Ramos (cell line): ENCODE measurements around the gene ANKS1A.
"Not testable (repeated sequence)": the region's sequence is repeated elsewhere in the genome, so short reads cannot be mapped to it uniquely, and the experiment has no call there.

Source experiments
- in situ Hi-C: fragments of 300-500 bp; cut with MboI; formaldehyde crosslinking; loops from one replicate; pipeline ENCODE4 v1.14.3; 2022; ENCODE audit warnings: low sequenced_read_pairs; ENCODE audit not compliant: unreplicated experiment

The ANKS1A gene

GRCh38 chr6:34914358-34914757 is 25.3 kb downstream of the ANKS1A start:
- in situ Hi-C loops, result no loop called here

- in situ Hi-C loops, result no loop called here
Observed at GRCh38 chr6:34916348-34916967, 27.4 kb downstream of the ANKS1A start.

DNA sequence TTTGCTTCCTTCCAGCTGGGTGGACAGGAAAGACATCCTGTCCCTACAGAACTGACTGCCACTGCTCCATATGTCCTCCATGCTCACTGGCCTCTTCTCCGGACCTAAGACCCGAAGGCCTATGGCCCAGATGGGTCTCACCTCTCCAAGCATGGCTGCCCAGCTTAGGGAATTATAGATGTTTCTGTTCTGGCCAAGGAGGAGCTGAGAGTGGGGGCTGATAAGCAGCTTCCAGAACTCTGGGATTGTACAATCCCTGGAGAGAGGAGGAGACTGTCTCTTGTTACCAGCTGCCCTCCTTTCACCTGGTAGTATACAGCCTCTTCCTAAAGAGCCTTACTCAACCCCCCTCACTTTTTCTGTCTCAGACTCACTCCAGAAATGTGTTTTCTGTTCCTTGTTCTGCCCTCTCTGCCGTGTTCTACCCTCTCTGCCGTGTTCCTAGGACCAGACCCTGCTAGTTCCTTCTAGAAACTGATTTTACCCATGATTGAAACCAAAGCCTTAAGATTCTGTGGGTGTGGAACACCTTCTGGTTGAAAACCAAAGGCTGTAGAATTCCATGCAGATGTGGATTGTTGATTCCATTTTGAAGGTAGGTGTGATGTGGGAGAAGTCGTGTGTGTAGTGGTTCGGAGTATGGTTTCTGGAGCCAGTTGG is 28.7 kb downstream of the ANKS1A start:
- in situ Hi-C loops, result no loop called here

DNA sequence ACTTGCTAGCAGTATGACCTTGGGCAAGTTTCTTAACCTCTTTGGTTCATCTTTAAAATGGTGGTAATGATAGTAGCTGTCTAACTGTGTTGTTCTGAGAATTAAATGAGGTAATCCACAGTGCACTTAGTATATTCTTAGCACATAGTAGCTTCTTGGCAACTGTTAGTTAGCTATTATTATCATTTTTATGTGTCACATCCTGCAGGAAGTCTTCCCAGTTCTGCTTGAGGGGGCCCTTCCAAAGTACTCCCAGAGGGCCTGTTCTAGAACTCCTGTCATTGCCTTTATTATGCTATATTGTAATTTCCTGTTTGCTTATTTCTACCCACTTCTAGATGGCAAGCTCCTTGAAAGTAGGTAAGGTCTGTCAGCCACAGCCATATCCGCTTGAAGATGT is 30.6 kb downstream of the ANKS1A start:
- in situ Hi-C loops, result no loop called here

GRCh38 chr6:34920097-34920496 is 31.0 kb downstream of the ANKS1A start:
- in situ Hi-C loops, result no loop called here

DNA sequence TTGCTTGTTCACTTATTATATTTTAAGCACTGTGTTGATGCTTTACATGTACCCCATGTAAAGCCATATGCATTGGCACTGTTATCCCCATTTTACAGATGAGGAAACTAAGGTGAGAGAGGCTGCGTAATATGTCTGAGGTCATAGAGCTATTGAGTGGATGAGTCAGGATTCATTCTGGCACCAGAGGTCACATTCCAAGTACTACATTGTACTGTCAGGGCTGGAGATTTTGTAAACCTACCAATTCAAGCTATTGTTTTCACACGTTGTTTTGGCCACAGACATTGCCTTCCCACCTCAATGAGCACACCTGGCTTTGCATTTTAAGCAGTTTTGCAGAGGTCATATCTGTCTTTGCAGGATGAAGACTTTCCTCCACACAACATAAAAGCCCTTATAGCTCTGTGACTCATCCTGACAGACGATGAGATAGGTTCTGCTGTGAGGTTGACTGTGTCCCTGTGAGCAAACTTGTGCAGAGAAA is 33.2 kb downstream of the ANKS1A start:
- in situ Hi-C loops, result no loop called here

DNA sequence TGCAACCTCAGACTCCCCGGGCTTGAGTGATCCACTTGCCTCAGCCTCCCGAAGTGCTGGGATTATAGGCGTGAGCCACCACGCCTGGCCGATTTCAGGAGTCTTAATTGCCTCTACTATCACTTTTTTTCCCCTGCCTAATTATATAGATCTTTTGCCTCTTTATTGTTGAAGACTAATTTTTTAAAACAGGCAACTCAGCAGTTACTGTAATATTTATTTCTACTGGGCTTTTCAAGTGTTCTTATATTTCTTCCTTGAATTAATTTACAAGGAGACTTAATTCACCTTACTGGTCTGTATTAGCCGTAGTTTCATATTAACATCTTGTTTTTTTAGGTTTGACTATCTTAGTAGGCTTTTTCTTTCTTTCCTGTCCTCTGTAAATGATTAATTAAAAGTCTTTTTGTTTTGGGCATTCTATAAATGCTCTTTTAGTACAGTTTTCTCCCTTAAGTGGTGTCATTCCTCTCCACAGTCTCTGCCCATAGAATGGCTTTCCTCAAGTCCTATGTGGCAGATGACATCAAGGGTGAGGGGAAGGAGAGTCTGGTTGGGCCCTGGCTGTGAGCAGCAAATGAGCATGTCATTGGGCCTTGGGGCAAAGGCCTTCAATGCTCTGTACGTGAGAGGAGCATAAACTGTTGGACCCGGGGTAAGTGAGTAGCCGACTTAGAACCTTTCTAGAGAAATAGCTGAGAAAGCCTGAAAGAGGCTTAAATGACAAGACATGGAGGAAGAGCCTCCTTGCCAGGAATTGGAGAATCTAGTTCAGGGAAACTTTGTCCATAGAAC is 36.0 kb downstream of the ANKS1A start:
- in situ Hi-C loops, result no loop called here

- in situ Hi-C loops, result no loop called here
Observed at GRCh38 chr6:34926655-34927054, 37.6 kb downstream of the ANKS1A start.

DNA sequence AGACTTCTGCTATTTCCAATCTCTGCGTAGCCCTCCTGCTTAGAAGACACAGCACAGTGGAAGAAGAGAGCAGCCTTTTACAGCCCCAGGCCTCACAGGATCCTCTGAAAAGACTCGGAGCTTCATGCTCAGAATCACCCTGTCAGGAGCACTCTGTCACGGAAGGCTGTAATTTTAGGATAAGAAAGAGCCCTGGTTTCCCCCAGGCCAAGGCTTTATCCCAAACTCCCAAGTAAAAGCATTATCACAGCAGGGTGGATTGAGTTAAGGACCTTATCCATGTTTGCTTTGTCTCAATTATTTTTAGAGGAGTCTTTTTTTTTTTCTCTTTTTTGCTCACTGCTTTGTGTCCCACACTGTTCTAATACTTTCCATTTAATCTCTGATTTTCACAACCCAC is 39.2 kb downstream of the ANKS1A start:
- in situ Hi-C loops, result no loop called here

DNA sequence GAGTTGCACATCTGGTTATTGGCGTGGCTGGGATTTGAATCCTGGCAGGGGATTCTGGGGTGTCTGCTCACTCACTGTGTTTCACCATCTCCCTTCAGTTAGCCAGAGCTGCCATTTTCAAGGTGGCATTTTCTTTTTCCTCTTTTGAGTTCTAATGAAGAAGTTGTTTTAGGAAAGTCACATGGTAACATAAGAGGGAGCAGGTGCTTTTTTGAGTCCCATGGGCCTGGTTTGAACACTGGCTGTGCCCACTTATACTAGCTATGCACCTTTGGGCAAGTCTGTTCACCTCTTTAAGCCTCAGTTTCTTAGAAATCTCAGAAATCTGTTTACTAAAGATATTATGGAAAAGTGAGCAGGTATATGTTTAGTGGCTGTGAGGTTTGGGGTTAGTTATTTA is 39.6 kb downstream of the ANKS1A start:
- in situ Hi-C loops, result no loop called here

DNA sequence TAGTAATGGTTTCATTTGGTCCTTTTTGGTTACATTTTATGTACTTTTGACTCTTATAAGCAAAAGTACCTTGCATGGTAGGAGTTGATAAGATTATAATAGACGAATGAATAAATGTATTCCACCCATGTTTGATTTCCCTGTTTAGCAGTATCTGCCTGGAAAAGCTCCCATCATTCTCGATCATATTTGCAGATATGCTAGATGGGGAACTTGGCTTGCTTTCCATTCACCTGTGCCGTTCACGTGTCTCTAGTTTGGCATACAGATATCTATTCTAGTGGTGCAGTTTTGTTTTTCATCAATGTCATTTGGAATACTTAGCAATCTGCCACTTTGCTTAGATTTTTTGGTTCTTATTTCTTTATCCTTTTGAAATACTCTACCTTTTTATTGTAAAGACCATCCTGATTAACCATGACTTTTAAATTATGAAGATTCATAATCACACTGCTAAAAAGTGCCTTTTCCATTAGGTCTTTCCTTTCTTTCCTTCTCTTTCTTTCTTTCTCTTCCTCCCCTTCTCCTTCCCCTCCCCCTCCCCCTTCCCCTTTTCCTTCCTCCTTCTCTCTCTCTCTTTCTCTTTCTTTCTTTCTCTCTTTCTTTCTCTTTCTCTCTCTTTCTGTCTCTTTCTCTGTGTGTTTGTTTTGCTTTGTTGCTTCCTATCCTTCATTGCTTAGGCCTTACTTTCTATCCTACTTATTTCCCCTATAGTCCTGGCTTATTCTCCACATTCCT is 40.4 kb downstream of the ANKS1A start:
- in situ Hi-C loops, result no loop called here

GRCh38 chr6:34930221-34930620 is 41.2 kb downstream of the ANKS1A start:
- in situ Hi-C loops, result no loop called here

- in situ Hi-C loops, result not testable (repeated sequence)
Observed at GRCh38 chr6:34932202-34932601, 43.1 kb downstream of the ANKS1A start.

GRCh38 chr6:34934516-34934915 is 45.5 kb downstream of the ANKS1A start:
- in situ Hi-C loops, result no loop called here

- in situ Hi-C loops, result no loop called here
Observed at GRCh38 chr6:34938268-34938667, 49.2 kb downstream of the ANKS1A start.

GRCh38 chr6:34940030-34940434 is 51.0 kb downstream of the ANKS1A start:
- in situ Hi-C loops, result no loop called here

DNA sequence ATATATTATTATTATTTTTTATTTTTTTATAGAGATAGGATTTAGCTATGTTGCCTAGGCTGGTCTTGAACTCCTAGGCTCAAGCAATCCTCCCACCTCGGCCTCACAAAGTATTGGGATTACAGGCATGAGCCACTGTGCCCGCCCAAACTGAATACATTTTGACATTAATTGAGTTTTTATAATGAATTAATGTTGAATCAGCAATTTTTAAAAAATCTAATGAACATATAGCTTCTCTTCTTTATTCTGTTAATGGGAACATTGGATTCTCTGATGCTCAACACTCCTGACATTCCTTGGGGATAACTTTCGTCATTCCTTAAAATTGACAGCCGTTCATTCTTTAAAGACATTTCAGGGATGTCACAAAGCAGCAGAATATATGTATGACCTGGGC is 52.4 kb downstream of the ANKS1A start:
- in situ Hi-C loops, result no loop called here

DNA sequence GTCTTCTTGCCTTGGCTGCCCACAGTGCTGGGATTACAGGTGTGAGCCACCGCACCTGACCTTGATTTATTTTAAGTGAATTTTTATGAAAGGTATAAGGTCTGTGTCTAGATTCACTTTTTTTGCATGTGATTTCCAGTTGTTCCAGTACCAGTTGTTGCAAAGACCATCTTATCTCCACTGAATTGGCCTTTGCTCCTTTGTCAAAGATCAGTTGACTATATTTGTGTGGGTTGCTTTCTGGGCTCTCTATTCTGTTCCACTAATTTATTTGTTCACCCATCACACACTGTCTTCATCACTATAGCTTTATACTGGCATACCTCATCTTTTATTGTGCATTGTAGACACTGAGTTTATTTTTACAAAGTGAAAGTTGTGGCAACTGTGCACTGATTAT is 56.3 kb downstream of the ANKS1A start:
- in situ Hi-C loops, result no loop called here

DNA sequence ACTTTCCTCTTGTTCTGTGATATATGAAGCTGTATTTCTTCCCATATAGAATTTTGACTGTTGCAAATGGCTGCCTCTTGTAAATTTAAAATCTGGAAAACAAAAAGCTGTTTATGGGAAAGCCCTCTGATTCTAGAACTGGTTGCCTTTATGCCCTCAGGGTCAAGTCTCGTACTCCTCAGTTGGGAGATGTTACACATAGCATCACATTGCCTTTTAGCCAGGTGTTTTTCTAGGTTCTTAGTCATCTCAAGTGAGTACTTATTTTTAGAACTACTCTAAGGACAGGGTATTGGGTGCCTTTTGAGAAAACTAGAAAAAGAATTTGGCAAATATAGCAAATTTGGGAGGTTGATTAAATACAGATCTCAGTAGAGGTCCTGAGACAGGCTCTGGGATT is 58.5 kb downstream of the ANKS1A start:
- in situ Hi-C loops, result no loop called here

- in situ Hi-C loops, result no loop called here
Observed at GRCh38 chr6:34949636-34950035, 60.6 kb downstream of the ANKS1A start.

- in situ Hi-C loops, result no loop called here
Observed at GRCh38 chr6:34950849-34951248, 61.8 kb downstream of the ANKS1A start.
